ENCODE results near the gene HDAC7.
A peak's percentile ranks its signal among the peaks of the same experiment; 100 is the strongest.

- TF ChIP-seq CTCF (IDR thresholded peaks at IDR 0.05) (peak; percentile 21 to 57 (median 54)), POLR2AphosphoS5 (IDR thresholded peaks at IDR 0.05) (peak; percentile 37 to 74)
Observed at GRCh38 chr12:47773062-47773857, 46.4 kb downstream of the HDAC7 start, which contains the start of gene SLC48A1.

Data from esophagus muscularis mucosa (tissue), 3 donors.